ENCODE measurements around the gene NKAIN4. TPM values are rescaled to one million over a fixed set of nuclear protein-coding genes. Genes with fewer than 3 reads are reported as not detected.

The NKAIN4 gene
- total RNA-seq, 3 donors from 2014 or later, result 1.6 TPM; not detected in 2

GRCh38 chr20:63261060-63261794, 7.0 kb upstream of the NKAIN4 start:
- no peaks in the 10 kb centered on the region for H3K9me3 ChIP-seq
- H3K4me3 ChIP-seq, result no peak overlapping the region
- no peak for TF ChIP-seq CTCF (IDR thresholded peaks at IDR 0.05)
- intact Hi-C loops (cut with DNase I, micrococcal nuclease), result no loop called here
- no peaks in the 10 kb centered on the region for H3K4me1 ChIP-seq (ENCODE audit: low read depth)
- ATAC-seq (no peak), DNase-seq (no peak)
- no peaks in the 10 kb centered on the region for H3K36me3 ChIP-seq (ENCODE audit: low read depth)

DNA sequence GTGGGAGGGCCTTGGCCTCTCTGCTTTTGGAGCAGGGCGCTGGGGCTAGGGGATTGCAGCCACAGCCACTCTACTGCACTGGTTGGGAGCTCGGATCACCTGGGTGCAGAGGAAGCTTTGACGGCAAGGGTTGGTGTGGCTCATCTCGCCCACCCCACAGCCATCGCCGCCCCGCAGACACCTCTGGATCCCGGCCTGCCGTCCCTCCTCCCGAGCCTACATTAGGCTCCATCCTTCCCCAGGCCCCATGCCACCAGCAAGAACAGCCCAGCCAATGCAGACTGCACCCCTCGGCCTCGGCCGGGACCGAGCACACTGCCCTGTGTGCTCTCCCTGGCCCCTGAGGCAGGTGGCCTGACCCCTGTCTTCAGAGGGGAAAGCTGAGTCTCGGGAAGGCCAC, 6.3 kb upstream of the NKAIN4 start:
- no peak for TF ChIP-seq CTCF (IDR thresholded peaks at IDR 0.05)

GRCh38 chr20:63259734-63260460, 5.6 kb upstream of the NKAIN4 start:
- H3K4me3 ChIP-seq, result no peak overlapping the region
- no peaks in the 10 kb centered on the region for H3K36me3 ChIP-seq (ENCODE audit: low read depth)
- no peaks in the 10 kb centered on the region for H3K4me1 ChIP-seq (ENCODE audit: low read depth)
- no peak for DNase-seq
- H3K9me3 ChIP-seq, result no peaks in the 10 kb centered on the region
- ATAC-seq, result no peak
- TF ChIP-seq CTCF (IDR thresholded peaks at IDR 0.05), result no peak
- intact Hi-C loops (cut with DNase I, micrococcal nuclease), result no loop called here

More for the DNA sequence above, 6.3 kb upstream of the NKAIN4 start:
- Histone ChIP-seq H3K4me1 (ENCODE audit: low read depth) (no peaks in the 10 kb centered on the region), H3K36me3 (ENCODE audit: low read depth) (no peaks in the 10 kb centered on the region), H3K4me3 (no peak overlapping the region), H3K9me3 (no peaks in the 10 kb centered on the region)
- DNase-seq (no peak), ATAC-seq (no peak)
- intact Hi-C loops (cut with DNase I, micrococcal nuclease), result no loop called here

DNA sequence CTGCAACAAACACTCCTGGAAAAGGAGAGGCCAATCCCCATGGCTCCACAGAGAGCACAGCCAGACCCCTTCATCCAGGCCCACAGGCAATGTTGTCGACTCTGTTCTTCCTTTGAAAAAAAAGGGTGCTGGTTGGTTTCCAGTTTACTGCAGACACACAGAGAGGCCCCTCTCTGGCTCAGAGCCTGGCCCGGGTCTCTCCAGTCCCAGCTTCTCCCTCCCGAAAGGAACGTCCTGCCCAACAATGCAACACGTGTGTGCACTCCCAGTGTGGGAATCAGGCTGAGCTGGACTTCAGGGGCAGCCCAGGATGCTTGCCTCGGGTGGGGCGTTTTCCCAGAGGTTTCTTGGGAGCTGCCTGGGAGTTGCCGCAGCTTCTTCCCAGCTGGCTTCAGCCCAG, 4.5 kb upstream of the NKAIN4 start:
- Histone ChIP-seq H3K4me1 (ENCODE audit: low read depth) (no peaks in the 10 kb centered on the region), H3K36me3 (ENCODE audit: low read depth) (no peaks in the 10 kb centered on the region), H3K4me3 (no peak overlapping the region), H3K9me3 (no peaks in the 10 kb centered on the region)
- ATAC-seq, result no peak
- DNase-seq, result no peak
- intact Hi-C loops (cut with DNase I, micrococcal nuclease), result no loop called here
- TF ChIP-seq CTCF (IDR thresholded peaks at IDR 0.05), result no peak

DNA sequence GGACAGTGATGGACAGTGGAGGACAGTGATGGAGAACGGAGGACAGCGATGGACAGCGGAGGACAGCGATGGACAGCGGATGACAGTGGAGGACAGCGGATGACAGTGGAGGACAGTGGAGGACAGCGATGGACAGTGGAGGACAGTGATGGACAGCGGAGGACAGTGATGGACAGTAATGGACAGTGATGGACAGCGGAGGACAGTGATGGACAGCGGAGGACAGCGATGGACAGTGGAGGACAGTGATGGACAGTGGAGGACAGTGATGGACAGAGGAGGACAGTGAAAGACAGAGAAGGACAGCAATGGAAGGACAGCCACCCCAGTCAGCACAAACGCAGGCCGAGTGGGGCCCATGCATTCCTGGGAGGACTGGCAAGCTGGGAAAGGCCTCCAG, 3.4 kb upstream of the NKAIN4 start:
- intact Hi-C loops (cut with DNase I, micrococcal nuclease), result no loop called here
- no peaks in the 10 kb centered on the region for H3K36me3 ChIP-seq (ENCODE audit: low read depth)
- ATAC-seq (no peak), DNase-seq (no peak)
- no peaks in the 10 kb centered on the region for H3K9me3 ChIP-seq
- H3K4me3 ChIP-seq, result no peak overlapping the region
- peaks cover 3% of the 10 kb centered on the region for H3K4me1 ChIP-seq (ENCODE audit: low read depth)
- TF ChIP-seq CTCF (IDR thresholded peaks at IDR 0.05), result no peak

All from mucosa of descending colon (tissue), 3 donors.